Subcutaneous adipose tissue (tissue), 4 donors: Measurements from ENCODE around the gene DBNL. TPM values are rescaled to one million over a fixed set of nuclear protein-coding genes. Genes with fewer than 3 reads are reported as not detected.

Experiments
- total RNA-seq, 4 donors: library from RNA; depleted of rRNA; stranded (reverse); fragments of >200 nt; gene quantifications; one replicate each; pipeline ENCODE4 v1.1.0, GENCODE V29; 2016
- TF ChIP-seq, protein P1 (sequence below): fragments of 450-650 bp; IDR thresholded peaks from one replicate; pipeline ENCODE4 v1.5.1; 2016; ENCODE audit warnings: low read depth, mild to moderate bottlenecking, control low read depth, antibody characterized with exemption, moderate library complexity

Gene DBNL
- total RNA-seq, 4 donors from 2014 or later: 62.3 to 133 (median 103) TPM

DNA sequence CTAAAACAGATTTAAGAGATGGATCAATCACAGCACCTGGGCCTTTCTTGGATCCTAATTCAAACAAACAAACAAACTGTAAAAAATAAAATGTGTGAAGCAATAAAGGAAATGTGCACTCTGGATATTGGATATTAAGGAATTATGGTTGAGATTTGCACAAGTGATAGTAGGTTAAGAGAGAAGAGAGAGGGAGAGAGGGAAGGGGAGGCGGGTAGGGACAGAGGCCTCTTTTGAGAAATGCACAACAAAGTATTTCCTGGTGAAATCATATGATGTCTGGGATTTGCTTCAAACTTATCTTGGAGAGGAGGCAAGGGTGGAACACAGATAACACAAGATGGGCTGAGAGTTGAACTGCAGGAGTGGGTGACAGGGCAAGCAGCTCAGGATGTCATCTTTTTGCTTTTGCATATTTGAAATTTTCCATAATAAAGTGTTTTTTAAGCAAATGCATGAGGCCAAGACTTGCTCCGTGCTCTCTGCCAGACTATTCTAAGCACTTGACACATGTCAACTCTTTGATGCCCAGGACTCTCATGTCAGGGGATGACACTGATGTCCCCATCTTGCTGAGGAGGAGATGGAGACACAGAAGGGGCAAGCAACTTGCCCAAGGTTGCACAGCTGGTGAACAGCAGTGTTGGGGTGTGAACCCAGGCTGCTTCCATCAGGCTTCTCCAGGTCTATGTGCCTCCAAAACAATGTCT lies 50.5 kb downstream of the DBNL start:
- TF ChIP-seq, protein P1, sequence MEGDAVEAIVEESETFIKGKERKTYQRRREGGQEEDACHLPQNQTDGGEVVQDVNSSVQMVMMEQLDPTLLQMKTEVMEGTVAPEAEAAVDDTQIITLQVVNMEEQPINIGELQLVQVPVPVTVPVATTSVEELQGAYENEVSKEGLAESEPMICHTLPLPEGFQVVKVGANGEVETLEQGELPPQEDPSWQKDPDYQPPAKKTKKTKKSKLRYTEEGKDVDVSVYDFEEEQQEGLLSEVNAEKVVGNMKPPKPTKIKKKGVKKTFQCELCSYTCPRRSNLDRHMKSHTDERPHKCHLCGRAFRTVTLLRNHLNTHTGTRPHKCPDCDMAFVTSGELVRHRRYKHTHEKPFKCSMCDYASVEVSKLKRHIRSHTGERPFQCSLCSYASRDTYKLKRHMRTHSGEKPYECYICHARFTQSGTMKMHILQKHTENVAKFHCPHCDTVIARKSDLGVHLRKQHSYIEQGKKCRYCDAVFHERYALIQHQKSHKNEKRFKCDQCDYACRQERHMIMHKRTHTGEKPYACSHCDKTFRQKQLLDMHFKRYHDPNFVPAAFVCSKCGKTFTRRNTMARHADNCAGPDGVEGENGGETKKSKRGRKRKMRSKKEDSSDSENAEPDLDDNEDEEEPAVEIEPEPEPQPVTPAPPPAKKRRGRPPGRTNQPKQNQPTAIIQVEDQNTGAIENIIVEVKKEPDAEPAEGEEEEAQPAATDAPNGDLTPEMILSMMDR: no peak

DNA sequence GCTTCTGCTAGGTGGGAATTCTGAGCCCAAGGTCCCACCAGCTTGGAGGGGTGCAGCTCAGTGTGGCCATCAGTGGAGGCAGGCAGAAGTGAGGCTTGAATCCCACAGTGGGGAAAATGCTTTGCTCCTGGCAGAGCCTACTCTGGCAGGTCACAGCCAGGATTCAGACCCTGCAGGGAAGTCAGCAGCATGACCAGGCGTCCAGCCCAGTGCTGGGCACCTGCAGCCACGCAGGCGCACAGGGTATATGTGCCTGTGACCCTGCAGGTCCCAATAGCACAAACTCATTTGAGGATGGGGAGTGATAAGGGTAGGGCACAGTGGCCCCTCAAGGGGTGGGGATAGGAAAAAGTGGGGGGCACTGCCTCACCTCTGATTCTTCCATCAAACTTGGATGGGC lies 51.3 kb downstream of the DBNL start:
- TF ChIP-seq, protein P1: no peak

DNA sequence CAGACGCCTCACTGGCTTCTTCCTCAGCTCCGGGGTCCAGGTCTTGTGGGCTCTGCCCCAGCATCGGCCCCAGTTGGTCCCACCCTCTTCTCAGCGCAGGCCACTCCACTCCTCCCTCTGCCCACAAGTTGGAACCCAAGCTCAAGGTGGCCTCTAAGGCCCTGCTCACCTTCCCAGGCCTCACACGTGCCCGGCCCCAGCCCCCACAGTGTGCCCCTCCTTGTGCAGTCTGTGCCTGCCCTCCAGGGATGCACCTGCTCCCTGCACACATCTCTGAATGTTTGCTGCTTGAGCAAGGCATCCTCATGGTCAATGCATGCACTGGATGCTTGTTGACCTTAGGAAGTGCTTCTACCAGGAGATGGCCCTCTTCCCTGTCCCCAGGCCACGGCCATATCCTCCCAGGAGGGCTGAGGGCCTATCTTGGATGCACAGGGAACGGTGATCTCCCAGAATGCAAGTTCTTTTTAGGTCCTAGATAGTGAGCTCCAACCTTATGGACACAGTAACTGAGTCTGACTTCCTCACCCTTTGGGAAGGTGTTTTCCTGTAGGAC lies 51.9 kb downstream of the DBNL start:
- TF ChIP-seq, protein P1: no peak

DNA sequence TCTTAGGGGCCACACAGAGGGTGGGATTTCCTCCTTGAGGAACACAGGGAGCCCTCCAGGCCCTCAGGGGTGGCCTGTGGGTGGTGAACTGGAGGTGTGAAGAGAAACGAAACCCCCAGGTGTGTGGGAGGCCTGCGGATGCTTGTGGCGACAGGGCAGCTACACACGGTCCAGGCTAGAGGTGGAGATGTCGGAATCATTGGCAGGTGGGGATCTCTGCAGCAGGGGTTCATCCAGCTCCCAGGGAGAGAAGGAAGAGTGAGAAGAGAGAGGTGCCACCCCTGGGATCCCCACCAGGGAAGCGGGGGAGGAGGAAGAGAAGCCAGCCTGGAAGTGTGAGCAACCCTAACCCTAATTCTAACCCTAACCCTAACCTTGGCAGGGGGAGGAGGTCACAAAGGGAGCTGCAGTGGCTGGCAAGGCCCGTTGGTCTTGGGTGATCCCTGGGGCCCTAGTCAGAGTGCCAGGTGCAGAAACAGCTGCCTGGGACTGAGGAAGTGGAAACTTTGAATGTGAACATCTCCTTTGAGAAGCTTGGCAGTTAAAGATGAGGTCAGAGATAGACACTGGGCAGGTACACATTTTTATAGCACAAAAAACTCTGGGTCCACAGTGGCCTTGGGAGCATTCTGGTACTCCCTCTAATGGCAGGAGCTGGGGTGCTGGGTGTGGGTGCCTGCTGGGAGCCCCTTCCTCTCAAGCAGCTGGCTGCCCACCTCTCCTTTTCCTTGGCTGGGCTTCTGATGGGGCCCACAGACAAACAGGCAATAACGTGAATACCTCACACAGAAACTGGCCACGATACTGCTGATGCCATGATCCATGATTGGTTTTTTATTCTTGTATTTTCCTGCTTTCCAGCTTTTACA lies 52.8 kb downstream of the DBNL start:
- TF ChIP-seq, protein P1: no peak

DNA sequence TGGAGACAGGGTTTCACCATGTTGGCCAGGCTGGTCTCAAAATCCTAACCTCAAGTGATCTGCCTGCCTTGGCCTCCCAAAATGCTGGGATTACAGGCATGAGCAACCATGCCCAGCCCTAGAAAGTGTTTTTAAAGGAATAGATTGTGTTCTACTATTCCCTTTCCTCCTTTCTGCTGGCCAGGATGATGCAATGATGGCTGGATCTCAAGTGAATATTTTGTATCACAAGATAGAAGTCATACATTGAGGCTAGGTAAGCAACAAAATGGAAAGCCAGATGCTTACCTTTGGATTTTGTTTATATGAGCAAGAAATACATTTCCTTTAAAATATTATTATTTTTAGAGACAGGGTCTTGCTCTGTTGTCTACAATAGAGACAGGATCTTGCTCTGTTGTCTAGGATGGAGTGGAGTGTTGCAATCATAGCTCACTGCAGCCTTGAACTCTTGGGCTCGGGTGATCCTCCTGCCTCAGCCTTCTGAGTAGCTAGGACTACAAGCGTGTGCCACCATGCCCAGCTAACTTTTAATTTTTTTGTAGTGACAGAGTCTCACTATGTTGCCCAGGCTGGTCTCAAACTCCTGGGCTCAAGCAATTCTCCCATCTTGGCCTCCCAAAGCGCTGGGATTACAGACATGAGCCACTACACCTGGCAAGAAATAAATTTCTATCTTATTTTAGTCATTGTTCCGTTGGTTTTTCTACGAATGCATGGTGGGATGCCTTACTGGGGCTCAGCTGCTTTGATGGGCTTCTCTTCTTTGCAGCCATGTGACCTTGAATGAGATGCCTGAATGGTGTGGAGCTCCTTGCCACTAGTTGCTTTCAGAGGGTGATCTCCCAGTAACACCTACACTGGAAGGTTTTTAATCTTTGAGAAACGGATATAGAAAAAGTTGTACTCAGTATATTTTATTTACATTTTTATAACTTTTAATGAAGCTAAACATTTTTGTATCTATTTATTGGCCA lies 53.9 kb downstream of the DBNL start:
- TF ChIP-seq, protein P1: no peak

DNA sequence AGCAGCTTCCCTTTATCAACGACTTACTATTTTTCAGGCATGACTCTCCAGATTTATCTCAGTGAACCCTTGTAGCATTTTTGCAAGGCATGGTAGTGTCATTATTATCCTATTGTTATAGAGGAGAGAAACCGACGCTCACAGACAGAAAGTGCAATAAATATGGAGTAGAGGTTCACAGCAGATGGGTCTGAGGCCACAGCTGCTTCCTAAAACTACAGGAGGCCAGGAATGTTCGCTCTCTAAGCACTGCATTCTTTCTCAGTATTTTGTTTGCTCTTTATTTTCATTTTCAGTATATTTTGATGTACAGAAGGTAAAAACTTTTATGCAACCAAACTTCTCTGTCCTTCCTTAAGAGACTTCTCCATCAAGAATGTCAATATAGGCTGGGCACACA lies 55.2 kb downstream of the DBNL start:
- TF ChIP-seq, protein P1: no peak
